Measurements from ENCODE around the gene SMIM10L1.

- no peak for TF ChIP-seq POLR2A (IDR thresholded peaks at IDR 0.05)
- TF ChIP-seq, protein P1, sequence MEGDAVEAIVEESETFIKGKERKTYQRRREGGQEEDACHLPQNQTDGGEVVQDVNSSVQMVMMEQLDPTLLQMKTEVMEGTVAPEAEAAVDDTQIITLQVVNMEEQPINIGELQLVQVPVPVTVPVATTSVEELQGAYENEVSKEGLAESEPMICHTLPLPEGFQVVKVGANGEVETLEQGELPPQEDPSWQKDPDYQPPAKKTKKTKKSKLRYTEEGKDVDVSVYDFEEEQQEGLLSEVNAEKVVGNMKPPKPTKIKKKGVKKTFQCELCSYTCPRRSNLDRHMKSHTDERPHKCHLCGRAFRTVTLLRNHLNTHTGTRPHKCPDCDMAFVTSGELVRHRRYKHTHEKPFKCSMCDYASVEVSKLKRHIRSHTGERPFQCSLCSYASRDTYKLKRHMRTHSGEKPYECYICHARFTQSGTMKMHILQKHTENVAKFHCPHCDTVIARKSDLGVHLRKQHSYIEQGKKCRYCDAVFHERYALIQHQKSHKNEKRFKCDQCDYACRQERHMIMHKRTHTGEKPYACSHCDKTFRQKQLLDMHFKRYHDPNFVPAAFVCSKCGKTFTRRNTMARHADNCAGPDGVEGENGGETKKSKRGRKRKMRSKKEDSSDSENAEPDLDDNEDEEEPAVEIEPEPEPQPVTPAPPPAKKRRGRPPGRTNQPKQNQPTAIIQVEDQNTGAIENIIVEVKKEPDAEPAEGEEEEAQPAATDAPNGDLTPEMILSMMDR (IDR thresholded peaks at IDR 0.05) = no peak
Measured at GRCh38 chr12:11170810-11171144, 217 bp upstream of the SMIM10L1 start.

Data from body of pancreas (tissue), 4 donors.